ENCODE measurements around the gene VGF. TPM values are rescaled to one million over a fixed set of nuclear protein-coding genes. Genes with fewer than 3 reads are reported as not detected.

The VGF gene
- total RNA-seq, 1 donor from 2014 or later: 0.11 TPM

DNA sequence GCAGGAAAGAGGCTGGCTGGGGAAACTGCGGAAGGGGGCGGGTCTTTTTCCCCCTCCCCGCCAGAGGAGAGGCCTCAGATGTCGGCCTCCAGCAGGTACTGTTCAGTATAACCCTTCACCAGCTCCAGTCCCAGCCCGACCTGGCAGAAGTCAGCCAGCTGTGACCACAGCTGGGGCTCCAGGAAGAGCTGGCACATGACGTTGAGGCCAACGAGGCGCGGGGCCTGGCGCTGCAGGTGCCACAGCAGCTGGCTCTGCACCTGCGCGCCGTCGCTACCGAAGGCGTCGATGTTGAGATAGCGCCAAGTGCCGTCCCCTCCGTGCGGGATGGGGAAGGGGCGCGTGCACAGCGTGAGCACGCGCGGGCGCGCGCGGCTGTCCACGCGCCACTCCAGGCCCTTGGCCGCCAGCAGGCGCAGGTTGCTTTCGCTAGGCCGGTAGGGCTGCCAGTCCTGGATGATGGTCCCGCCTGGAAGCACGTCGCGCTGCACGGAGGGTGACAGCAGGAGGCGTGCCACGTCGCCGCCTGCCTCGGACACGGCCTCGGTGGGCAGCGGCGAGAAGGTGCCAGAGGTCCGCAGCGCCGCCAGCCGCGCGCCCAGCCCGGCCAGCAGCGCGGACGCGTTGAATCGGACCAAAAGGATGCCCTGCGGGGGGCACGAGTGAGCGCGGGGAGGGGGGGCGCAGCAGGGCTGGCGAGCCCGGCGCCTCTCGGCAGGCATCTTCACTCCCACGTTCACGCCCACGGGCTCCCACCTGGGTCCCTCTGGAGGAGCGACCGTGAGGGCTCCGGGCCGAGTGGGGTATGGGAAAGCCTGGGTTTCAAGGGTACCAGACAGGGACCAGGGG is 6.9 kb upstream of the VGF start:
- TF ChIP-seq, protein P1, sequence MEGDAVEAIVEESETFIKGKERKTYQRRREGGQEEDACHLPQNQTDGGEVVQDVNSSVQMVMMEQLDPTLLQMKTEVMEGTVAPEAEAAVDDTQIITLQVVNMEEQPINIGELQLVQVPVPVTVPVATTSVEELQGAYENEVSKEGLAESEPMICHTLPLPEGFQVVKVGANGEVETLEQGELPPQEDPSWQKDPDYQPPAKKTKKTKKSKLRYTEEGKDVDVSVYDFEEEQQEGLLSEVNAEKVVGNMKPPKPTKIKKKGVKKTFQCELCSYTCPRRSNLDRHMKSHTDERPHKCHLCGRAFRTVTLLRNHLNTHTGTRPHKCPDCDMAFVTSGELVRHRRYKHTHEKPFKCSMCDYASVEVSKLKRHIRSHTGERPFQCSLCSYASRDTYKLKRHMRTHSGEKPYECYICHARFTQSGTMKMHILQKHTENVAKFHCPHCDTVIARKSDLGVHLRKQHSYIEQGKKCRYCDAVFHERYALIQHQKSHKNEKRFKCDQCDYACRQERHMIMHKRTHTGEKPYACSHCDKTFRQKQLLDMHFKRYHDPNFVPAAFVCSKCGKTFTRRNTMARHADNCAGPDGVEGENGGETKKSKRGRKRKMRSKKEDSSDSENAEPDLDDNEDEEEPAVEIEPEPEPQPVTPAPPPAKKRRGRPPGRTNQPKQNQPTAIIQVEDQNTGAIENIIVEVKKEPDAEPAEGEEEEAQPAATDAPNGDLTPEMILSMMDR (IDR thresholded peaks at IDR 0.05): no peak
- no peaks in the 10 kb centered on the region for H3K36me3 Mint-ChIP-seq (ENCODE audit: low read depth)
- CTCF ChIA-PET: interaction anchor here (2.8 kb wide), 1 partner anchor 21 kb away, joined by 11 read pairs; no protein-coding TSS in a partner anchor
- H3K4me1 Mint-ChIP-seq: peaks cover 49% of the 10 kb centered on the region
- H3K27me3 Mint-ChIP-seq: peaks cover 73% of the 10 kb centered on the region
- intact Hi-C loops (cut with micrococcal nuclease): loop anchor here (2.0 kb wide), 1 partner anchor 73 kb away; the partner anchor contains the start of gene FIS1
- no peaks in the 10 kb centered on the region for H3K9me3 Mint-ChIP-seq
- no peak overlapping the region for H3K27ac Mint-ChIP-seq
- H3K4me3 Mint-ChIP-seq: no peak overlapping the region
- POLR2A ChIA-PET: interaction anchor here (0.9 to 1.3 kb wide), 2 partner anchors 9 to 30 kb away, joined by 3 read pairs; no protein-coding TSS in a partner anchor
- ATAC-seq (ENCODE audit: low read depth) (peak; percentile 18), DNase-seq (peak; percentile 26)

DNA sequence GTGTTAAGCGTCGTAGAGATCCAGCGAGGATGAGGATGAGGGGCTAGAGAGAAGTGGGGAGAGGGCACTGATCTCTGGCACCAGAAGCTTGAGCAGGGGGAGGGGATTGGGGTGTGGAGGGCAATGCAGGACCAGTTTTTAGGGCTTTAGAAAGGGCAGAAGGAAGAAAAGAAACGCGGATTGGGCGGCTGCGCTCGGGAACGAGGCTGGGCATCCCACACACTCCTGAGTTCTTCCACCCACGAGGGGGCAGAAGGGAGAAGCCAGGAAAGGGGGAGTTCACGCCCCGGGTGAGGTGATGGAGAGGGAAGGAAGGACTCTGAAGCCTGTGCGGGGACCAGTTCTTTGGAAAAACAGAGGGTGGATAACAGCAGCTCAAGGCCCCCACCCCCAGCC is 6.1 kb upstream of the VGF start:
- Mint-ChIP-seq H3K27ac (peak overlapping the region; percentile 38), H3K4me1 (peaks cover 55% of the 10 kb centered on the region), H3K27me3 (peaks cover 70% of the 10 kb centered on the region), H3K4me3 (no peak overlapping the region), H3K9me3 (no peaks in the 10 kb centered on the region), H3K36me3 (ENCODE audit: low read depth) (no peaks in the 10 kb centered on the region)
- CTCF ChIA-PET: interaction anchor here (1.7 to 2.8 kb wide), 2 partner anchors 21 to 27 kb away, joined by 10 to 11 read pairs; no protein-coding TSS in a partner anchor
- DNase-seq (no peak), ATAC-seq (ENCODE audit: low read depth) (no peak)
- intact Hi-C loops (cut with micrococcal nuclease): no loop called here
- TF ChIP-seq, protein P1 (IDR thresholded peaks at IDR 0.05): no peak
- POLR2A ChIA-PET: interaction anchor here (0.9 to 1.3 kb wide), 2 partner anchors 8 to 29 kb away, joined by 3 read pairs; no protein-coding TSS in a partner anchor

DNA sequence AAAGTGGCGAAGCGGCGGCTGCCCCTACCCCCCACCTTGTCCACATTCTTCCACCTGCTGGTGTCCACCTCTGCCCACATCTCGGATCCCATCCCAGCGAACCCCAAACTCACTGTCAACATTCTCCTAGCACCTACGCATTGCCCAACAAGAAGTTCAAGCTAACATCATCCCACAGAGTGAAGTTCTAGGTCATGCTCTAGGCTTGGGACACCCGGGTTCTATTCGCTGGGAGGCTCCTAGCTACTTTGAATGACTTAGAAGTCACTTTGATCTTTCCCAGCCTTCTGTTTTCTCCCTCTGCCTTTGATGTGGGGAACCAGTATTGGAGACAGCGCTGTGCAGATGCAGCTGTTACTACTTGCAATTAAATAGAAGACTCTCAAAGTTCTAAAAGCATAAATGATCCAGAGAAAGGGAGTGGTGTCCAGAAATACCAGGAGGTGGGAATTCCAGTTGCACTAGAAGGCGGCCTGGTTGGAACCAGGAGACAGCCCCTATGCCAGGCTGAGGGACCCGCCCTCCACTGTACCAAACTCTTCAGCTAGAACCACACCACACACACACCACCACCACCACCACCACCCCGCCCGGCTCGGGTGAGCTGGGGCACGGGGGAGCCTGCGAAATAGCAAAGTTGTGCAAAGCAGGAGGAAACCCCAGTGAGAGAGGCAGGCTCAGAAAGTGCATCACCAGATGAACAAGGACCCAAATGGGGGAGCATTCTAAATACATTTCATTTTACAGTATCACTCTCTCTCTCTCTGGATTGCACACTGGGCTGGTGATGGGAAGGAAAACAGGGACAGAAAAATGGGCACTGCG is 5.5 kb upstream of the VGF start:
- TF ChIP-seq, protein P1 (IDR thresholded peaks at IDR 0.05): no peak
- Mint-ChIP-seq H3K9me3 (no peaks in the 10 kb centered on the region), H3K4me1 (peaks cover 61% of the 10 kb centered on the region), H3K27me3 (peaks cover 69% of the 10 kb centered on the region), H3K27ac (peak overlapping the region; percentile 38), H3K4me3 (no peak overlapping the region), H3K36me3 (ENCODE audit: low read depth) (no peaks in the 10 kb centered on the region)
- no peak for ATAC-seq (ENCODE audit: low read depth)
- DNase-seq: no peak
- ChIA-PET CTCF (interaction anchor here (1.0 to 2.8 kb wide), 3 partner anchors 22 to 27 kb away, joined by 3 to 11 read pairs (median 10); no protein-coding TSS in a partner anchor), POLR2A (interaction anchor here (0.6 to 1.3 kb wide), 4 partner anchors 8 to 495 kb away, joined by 3 to 7 read pairs (median 3); no protein-coding TSS in a partner anchor)
- intact Hi-C loops (cut with micrococcal nuclease): no loop called here

DNA sequence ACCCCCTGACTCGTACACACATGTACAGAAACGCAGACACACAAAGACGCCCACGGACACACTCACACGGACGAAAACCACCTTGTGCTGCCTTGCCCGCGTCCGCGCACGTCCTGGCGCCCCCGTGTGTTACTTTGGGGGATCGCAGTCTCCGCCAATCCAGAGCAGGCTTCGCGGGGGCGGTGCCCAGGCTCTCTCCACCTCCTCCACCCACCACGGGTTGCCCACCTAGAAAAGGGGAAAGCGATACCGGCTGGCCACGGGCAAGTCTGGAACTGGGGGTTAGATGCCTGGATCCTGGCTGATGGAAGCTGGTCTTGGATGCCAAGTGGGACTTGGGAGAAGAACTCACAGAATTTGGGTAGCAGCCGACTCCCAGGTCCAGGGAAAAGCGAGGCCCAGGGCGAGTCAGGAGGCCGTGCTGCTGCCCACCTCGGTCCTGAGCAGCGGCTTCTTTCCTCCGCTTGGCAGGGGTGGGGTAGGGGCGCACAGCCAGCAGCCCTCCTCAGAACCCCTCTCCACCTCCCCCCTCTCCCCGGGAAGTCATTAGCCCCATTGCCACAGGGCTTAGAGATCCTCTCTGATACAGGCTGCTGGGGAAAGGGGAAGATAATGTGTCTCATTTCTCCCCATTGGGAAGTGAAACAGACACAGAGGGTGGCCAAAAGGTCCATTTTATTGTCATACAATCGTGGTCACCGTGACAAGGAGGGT is 4.6 kb upstream of the VGF start:
- H3K27ac Mint-ChIP-seq: no peak overlapping the region
- ChIA-PET POLR2A (interaction anchor here (0.8 kb wide), 1 partner anchor 26 kb away, joined by 7 read pairs; no protein-coding TSS in a partner anchor), CTCF (interaction anchor here (1.0 to 2.8 kb wide), 3 partner anchors 23 to 26 kb away, joined by 3 to 11 read pairs (median 10); no protein-coding TSS in a partner anchor)
- intact Hi-C loops (cut with micrococcal nuclease): loop anchor here (1.0 kb wide), 1 partner anchor 26 kb away; no protein-coding TSS in a partner anchor
- no peaks in the 10 kb centered on the region for H3K9me3 Mint-ChIP-seq
- peak; percentile 73 for DNase-seq
- ATAC-seq (ENCODE audit: low read depth): peak; percentile 71
- TF ChIP-seq, protein P1 (IDR thresholded peaks at IDR 0.05): peak; percentile 70
- peaks cover 68% of the 10 kb centered on the region for H3K27me3 Mint-ChIP-seq
- peaks cover 1% of the 10 kb centered on the region for H3K36me3 Mint-ChIP-seq (ENCODE audit: low read depth)
- H3K4me3 Mint-ChIP-seq: no peak overlapping the region
- H3K4me1 Mint-ChIP-seq: peaks cover 70% of the 10 kb centered on the region
